Measurements from ENCODE around the gene OR6Y1.

OR6Y1 gene

DNA sequence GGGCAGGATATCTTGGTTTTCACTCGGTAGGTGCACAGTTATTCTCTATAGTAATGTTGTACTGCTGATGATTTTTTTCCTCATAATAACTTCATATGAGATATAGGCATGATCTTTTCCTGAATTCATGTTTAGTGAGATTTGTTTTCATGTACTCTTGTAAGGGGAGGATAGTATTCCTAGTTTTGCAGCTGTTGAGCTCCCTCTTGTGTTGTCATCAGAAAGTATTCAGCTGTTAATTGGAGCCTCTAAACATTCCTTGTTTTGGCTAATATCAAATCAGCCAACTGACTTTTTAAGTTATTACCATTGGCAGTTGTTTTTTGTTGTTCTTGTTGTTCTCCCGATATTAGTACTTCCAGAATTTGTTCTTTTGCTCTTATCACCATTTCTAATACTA lies 57.8 kb downstream of the OR6Y1 start:
- no peaks in the 10 kb centered on the region for H3K4me1 ChIP-seq (ENCODE audit: control insufficient read depth, insufficient read depth, low read length)
- no peak overlapping the region for H3K4me3 ChIP-seq (ENCODE audit: low read depth, low read length)
- H3K9me3 ChIP-seq (ENCODE audit: control insufficient read depth, insufficient read depth, low read length), result no peaks in the 10 kb centered on the region
- H3K27me3 ChIP-seq (ENCODE audit: control insufficient read depth, insufficient read depth, low read length), result no peaks in the 10 kb centered on the region
- no peaks in the 10 kb centered on the region for H3K36me3 ChIP-seq (ENCODE audit: control insufficient read depth, insufficient read depth, low read length)
- no peak overlapping the region for H3K9ac ChIP-seq (ENCODE audit: low read depth, low read length)

DNA sequence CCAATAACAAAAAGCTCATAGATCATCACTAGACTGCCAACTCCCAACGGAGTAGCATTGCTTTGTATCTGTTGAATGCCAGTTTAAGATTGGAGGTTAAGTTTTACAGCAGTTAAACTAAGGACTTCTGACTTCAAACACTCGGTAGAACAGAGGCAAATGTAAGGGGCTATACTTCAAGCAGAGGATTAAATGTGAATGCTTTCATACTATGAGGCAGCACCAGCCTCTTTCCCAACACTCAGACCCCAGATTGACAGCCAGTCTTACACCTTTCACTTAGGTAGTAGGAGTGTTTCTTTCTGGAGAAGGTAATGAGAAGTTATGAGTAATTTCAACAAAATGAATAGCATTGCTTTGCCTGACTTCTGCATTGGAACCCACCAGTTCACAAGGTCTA lies 59.4 kb downstream of the OR6Y1 start:
- no peaks in the 10 kb centered on the region for H3K4me1 ChIP-seq (ENCODE audit: control insufficient read depth, insufficient read depth, low read length)
- no peaks in the 10 kb centered on the region for H3K36me3 ChIP-seq (ENCODE audit: control insufficient read depth, insufficient read depth, low read length)
- H3K4me3 ChIP-seq (ENCODE audit: low read depth, low read length), result no peak overlapping the region
- no peaks in the 10 kb centered on the region for H3K27me3 ChIP-seq (ENCODE audit: control insufficient read depth, insufficient read depth, low read length)
- no peaks in the 10 kb centered on the region for H3K9me3 ChIP-seq (ENCODE audit: control insufficient read depth, insufficient read depth, low read length)
- no peak overlapping the region for H3K9ac ChIP-seq (ENCODE audit: low read depth, low read length)

Measured in iPS-15b (cell line).